IMR-90 (cell line): ENCODE data around the gene KIAA0232. TPM values are rescaled to one million over a fixed set of nuclear protein-coding genes. Genes with fewer than 3 reads are reported as not detected.

Experiments
- CHD1 ChIP-seq: IDR thresholded peaks from 2 replicates; pipeline ENCODE4 v1.6.1; 2012; ENCODE audit warnings: low read depth, low read length, improper control_type of control experiment
- SMC3 ChIP-seq: fragments of 150-350 bp; IDR thresholded peaks from 2 replicates; pipeline ENCODE4 v1.6.1; 2016; ENCODE audit warnings: low read depth, mild to moderate bottlenecking, antibody characterized with exemption, low read length, moderate library complexity
- polyA plus RNA-seq, 3 experiments: library from polyadenylated mRNA; depleted of rRNA; stranded (reverse); fragments of >200 nt; gene quantifications; 2 replicates each; pipeline ENCODE4 v1.2.3, GENCODE V29; 2012; ENCODE audit warnings: low replicate concordance in 1 of 3
- total RNA-seq: library from RNA; depleted of rRNA; stranded (reverse); fragments of >200 nt; gene quantifications from 2 replicates; pipeline ENCODE4 v1.2.3, GENCODE V29; 2012
- TF ChIP-seq, protein P1 (sequence below): fragments of 150-350 bp; IDR thresholded peaks from 2 replicates; pipeline ENCODE4 v1.6.1; 2017; ENCODE audit warnings: mild to moderate bottlenecking, antibody characterized with exemption, low read length, low read depth
- TF ChIP-seq, protein P2 (sequence below): fragments of 150-350 bp; IDR thresholded peaks from 2 replicates; pipeline ENCODE4 v1.6.1; 2016; ENCODE audit warnings: low read depth, mild to moderate bottlenecking, low read length, moderate library complexity, borderline replicate concordance

The KIAA0232 gene
- total and polyA plus RNA-seq, 2 of the 4 experiments (the other 2 are of a cell fraction): 6.8 to 19.5 TPM

DNA sequence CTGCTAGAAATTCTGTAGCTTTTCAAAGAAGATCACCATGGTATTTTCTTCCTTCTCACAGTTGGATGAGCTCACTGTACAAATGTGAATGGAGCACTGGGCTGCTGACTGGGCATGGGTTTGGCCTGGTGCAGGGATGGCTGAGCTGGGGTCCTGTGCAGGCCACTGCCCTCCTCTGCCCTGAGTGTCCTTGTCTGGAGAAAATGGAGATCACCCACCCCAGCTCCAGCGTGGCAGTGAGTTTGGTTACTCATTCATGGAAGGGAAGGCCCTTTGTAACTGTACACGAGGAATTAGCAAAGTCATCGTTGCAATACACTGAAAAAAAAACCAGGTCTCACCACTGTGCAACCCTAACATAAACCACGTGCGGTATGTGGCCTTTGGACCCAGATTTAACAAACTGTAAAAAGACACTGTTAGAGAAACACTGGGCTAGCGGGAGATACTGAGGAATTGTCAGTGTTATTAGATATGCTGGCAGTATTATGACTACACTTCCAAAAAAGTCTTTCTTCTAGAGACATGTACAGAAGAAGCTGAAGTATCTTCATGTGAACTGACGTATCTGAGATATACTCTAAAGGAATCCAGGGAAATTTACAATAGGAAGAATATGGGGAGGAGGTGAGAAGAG lies 111.0 kb downstream of the KIAA0232 start (continued):
- TF ChIP-seq, protein P1, sequence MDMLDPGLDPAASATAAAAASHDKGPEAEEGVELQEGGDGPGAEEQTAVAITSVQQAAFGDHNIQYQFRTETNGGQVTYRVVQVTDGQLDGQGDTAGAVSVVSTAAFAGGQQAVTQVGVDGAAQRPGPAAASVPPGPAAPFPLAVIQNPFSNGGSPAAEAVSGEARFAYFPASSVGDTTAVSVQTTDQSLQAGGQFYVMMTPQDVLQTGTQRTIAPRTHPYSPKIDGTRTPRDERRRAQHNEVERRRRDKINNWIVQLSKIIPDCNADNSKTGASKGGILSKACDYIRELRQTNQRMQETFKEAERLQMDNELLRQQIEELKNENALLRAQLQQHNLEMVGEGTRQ: peak; percentile 42; the same call in 1 of the 2 replicates
- no peak for TF ChIP-seq SMC3
- TF ChIP-seq, protein P2, sequence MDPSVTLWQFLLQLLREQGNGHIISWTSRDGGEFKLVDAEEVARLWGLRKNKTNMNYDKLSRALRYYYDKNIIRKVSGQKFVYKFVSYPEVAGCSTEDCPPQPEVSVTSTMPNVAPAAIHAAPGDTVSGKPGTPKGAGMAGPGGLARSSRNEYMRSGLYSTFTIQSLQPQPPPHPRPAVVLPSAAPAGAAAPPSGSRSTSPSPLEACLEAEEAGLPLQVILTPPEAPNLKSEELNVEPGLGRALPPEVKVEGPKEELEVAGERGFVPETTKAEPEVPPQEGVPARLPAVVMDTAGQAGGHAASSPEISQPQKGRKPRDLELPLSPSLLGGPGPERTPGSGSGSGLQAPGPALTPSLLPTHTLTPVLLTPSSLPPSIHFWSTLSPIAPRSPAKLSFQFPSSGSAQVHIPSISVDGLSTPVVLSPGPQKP: no peak
- TF ChIP-seq CHD1: no peak
